Smooth muscle cell (in vitro differentiated cells): ENCODE measurements around the gene WNT7A. TPM values are rescaled to one million over a fixed set of nuclear protein-coding genes. Genes with fewer than 3 reads are reported as not detected.

Experiments
- DNase-seq: peaks from one replicate; lab custom pipeline; 2025; ENCODE audit not compliant: unreplicated experiment; lab: John Stamatoyannopoulos, UW
- H2AFZ ChIP-seq: fragments of 200-600 bp; sonication (generic); 2 replicates; pipeline ENCODE4 v1.6.0; 2016; ENCODE audit warnings: antibody characterized with exemption, low read depth, mild to moderate bottlenecking
- H3F3A ChIP-seq: fragments of 200-600 bp; sonication (generic); 2 replicates; pipeline ENCODE4 v1.6.0; 2017; ENCODE audit warnings: antibody characterized with exemption, low read depth
- H3K27ac ChIP-seq: fragments of 200-600 bp; sonication (generic); 2 replicates; pipeline ENCODE4 v1.5.1; 2016; ENCODE audit warnings: low read depth, mild to moderate bottlenecking
- H3K27me3 ChIP-seq: fragments of 200-600 bp; sonication (generic); 2 replicates; pipeline ENCODE4 v1.6.1; 2016; ENCODE audit warnings: low read depth, mild to moderate bottlenecking
- H3K36me3 ChIP-seq: fragments of 200-600 bp; sonication (generic); 2 replicates; pipeline ENCODE4 v1.5.1; 2016; ENCODE audit warnings: low read depth
- H3K4me1 ChIP-seq: fragments of 200-600 bp; sonication (generic); 2 replicates; pipeline ENCODE4 v1.5.1; 2016; ENCODE audit warnings: low read depth
- H3K4me2 ChIP-seq: fragments of 200-600 bp; sonication (generic); 2 replicates; pipeline ENCODE4 v1.6.0; 2016; ENCODE audit warnings: mild to moderate bottlenecking
- H3K4me3 ChIP-seq: fragments of 200-600 bp; sonication (generic); 2 replicates; pipeline ENCODE4 v1.5.1; 2016; ENCODE audit warnings: mild to moderate bottlenecking
- H3K79me2 ChIP-seq: fragments of 200-600 bp; sonication (generic); 2 replicates; pipeline ENCODE4 v1.6.0; 2016; ENCODE audit warnings: low read depth, mild to moderate bottlenecking
- H3K9ac ChIP-seq: fragments of 200-600 bp; sonication (generic); 2 replicates; pipeline ENCODE4 v1.6.0; 2016; ENCODE audit warnings: low read depth
- H3K9me3 ChIP-seq: fragments of 200-600 bp; sonication (generic); replicated peaks from 2 replicates; pipeline ENCODE4 v1.5.1; 2016; ENCODE audit warnings: low read depth
- H4K20me1 ChIP-seq: fragments of 200-600 bp; sonication (generic); 2 replicates; pipeline ENCODE4 v1.6.0; 2016; ENCODE audit warnings: low read depth
- CTCF ChIP-seq: fragments of 200-600 bp; sonication (generic); IDR thresholded peaks from 2 replicates; pipeline ENCODE4 v1.5.1; 2017; ENCODE audit warnings: borderline replicate concordance, mild to moderate bottlenecking, antibody characterized with exemption; ENCODE audit not compliant: insufficient read depth, poor library complexity, severe bottlenecking
- WGBS: methylation state at CpG from one replicate; pipeline ENCODE4 v1.1.7; 2016; ENCODE audit warnings: low lambda C conversion rate; 5-methylcytosine and 5-hydroxymethylcytosine counted together
- polyA plus RNA-seq: library from polyadenylated mRNA; unstranded; fragments of >200 nt; fragmentation: Nextera tagmentation; extraction: Ambion mirVana; gene quantifications from 2 replicates; pipeline ENCODE4 v1.2.1, GENCODE V29; 2016
- total RNA-seq: library from RNA; depleted of rRNA; stranded (reverse); fragments of >200 nt; gene quantifications from 2 replicates; pipeline ENCODE4 v1.2.3, GENCODE V29; 2014

The WNT7A gene
- total and polyA plus RNA-seq, 2 experiments from 2014 or later, result 0.18 to 0.24 TPM

- no peak for TF ChIP-seq CTCF
- H3K9me3 ChIP-seq, result no peaks in the 10 kb centered on the region
- H3K4me1 ChIP-seq, result no peaks in the 10 kb centered on the region
These were observed 14.4 kb upstream of the WNT7A start for GRCh38 chr3:13894096-13894806.

GRCh38 chr3:13892304-13892703, 12.4 kb upstream of the WNT7A start:
- H3K36me3 ChIP-seq, result no peaks in the 10 kb centered on the region
- no peaks in the 10 kb centered on the region for H3K4me1 ChIP-seq
- H3K9ac ChIP-seq, result no peak overlapping the region
- no peaks in the 10 kb centered on the region for H3K27me3 ChIP-seq
- no peak overlapping the region for H3K27ac ChIP-seq
- H3K4me2 ChIP-seq, result no peak overlapping the region
- H3F3A ChIP-seq, result peaks cover 5% of the 10 kb centered on the region
- H2AFZ ChIP-seq, result no peak overlapping the region
- no peaks in the 10 kb centered on the region for H3K79me2 ChIP-seq
- no peak for DNase-seq
- H4K20me1 ChIP-seq, result no peaks in the 10 kb centered on the region
- WGBS, result 96% methylated on average over 2 of the region's 2 CpGs
- no peaks in the 10 kb centered on the region for H3K9me3 ChIP-seq
- TF ChIP-seq CTCF, result no peak
- H3K4me3 ChIP-seq, result no peak overlapping the region

More at GRCh38 chr3:13894096-13894806, 14.4 kb upstream of the WNT7A start:
- DNase-seq, result no peak
- Histone ChIP-seq H3F3A (peaks cover 5% of the 10 kb centered on the region), H2AFZ (no peak overlapping the region), H4K20me1 (no peaks in the 10 kb centered on the region), H3K27ac (no peak overlapping the region), H3K4me2 (no peak overlapping the region), H3K4me3 (no peak overlapping the region), H3K27me3 (no peaks in the 10 kb centered on the region), H3K79me2 (no peaks in the 10 kb centered on the region), H3K36me3 (no peaks in the 10 kb centered on the region), H3K9ac (no peak overlapping the region)
- WGBS, result 94% methylated on average over 11 of the region's 13 CpGs

- Histone ChIP-seq H4K20me1 (no peaks in the 10 kb centered on the region), H3F3A (peaks cover 5% of the 10 kb centered on the region), H3K4me2 (no peak overlapping the region), H3K9ac (no peak overlapping the region), H3K9me3 (no peaks in the 10 kb centered on the region), H3K27me3 (peaks cover 2% of the 10 kb centered on the region), H3K4me3 (no peak overlapping the region), H3K4me1 (no peaks in the 10 kb centered on the region), H3K79me2 (no peaks in the 10 kb centered on the region), H3K27ac (no peak overlapping the region), H3K36me3 (no peaks in the 10 kb centered on the region), H2AFZ (no peak overlapping the region)
- WGBS, result 85% methylated on average over 5 of the region's 5 CpGs
- no peak for DNase-seq
- no peak for TF ChIP-seq CTCF
These were observed 11.7 kb upstream of the WNT7A start for GRCh38 chr3:13891492-13892073.

GRCh38 chr3:13891017-13891392, 11.1 kb upstream of the WNT7A start:
- peaks cover 8% of the 10 kb centered on the region for H3K27me3 ChIP-seq

More at GRCh38 chr3:13891017-13891392, 11.1 kb upstream of the WNT7A start:
- Histone ChIP-seq H4K20me1 (no peaks in the 10 kb centered on the region), H2AFZ (no peak overlapping the region), H3K36me3 (no peaks in the 10 kb centered on the region), H3K4me1 (no peaks in the 10 kb centered on the region), H3K9me3 (no peaks in the 10 kb centered on the region), H3K4me2 (no peak overlapping the region), H3F3A (peaks cover 5% of the 10 kb centered on the region), H3K79me2 (no peaks in the 10 kb centered on the region), H3K4me3 (no peak overlapping the region), H3K9ac (no peak overlapping the region), H3K27ac (no peak overlapping the region)
- no peak for DNase-seq
- no peak for TF ChIP-seq CTCF
